LNCaP clone FGC (cell line): ENCODE measurements around the gene SOWAHA.
"Not testable (repeated sequence)": the region's sequence is repeated elsewhere in the genome, so short reads cannot be mapped to it uniquely, and the experiment has no call there.

ENCODE experiments used
- DNase-seq: peaks from one replicate; pipeline ENCODE4 v3.0.0-alpha.2; 2011; ENCODE audit warnings: low read depth
- H3K4me3 ChIP-seq: 2 replicates; pipeline ENCODE4 v1.5.1; 2011; ENCODE audit warnings: mild to moderate bottlenecking, low read depth, low read length, control low read depth
- CTCF ChIP-seq: IDR thresholded peaks from 2 replicates; pipeline ENCODE4 v1.5.1; 2012; ENCODE audit warnings: mild to moderate bottlenecking; ENCODE audit not compliant: control insufficient read depth, insufficient read depth; ENCODE audit errors: extremely low read depth

The SOWAHA gene

GRCh38 chr5:132849347-132849746, 36.2 kb downstream of the SOWAHA start:
- DNase-seq, result no peak
- TF ChIP-seq CTCF, result no peak
- H3K4me3 ChIP-seq, result no peak overlapping the region

- H3K4me3 ChIP-seq, result no peak overlapping the region
- TF ChIP-seq CTCF, result no peak
- no peak for DNase-seq
Observed at GRCh38 chr5:132850066-132850465, 37.0 kb downstream of the SOWAHA start.

GRCh38 chr5:132853323-132853722, 40.2 kb downstream of the SOWAHA start:
- peak; percentile 91 for DNase-seq
- no peak overlapping the region for H3K4me3 ChIP-seq
- no peak for TF ChIP-seq CTCF

- DNase-seq, result no peak
- H3K4me3 ChIP-seq, result no peak overlapping the region
- no peak for TF ChIP-seq CTCF
Observed at GRCh38 chr5:132853790-132854189, 40.7 kb downstream of the SOWAHA start.

GRCh38 chr5:132854301-132854700, 41.2 kb downstream of the SOWAHA start:
- TF ChIP-seq CTCF, result no peak
- H3K4me3 ChIP-seq, result no peak overlapping the region

GRCh38 chr5:132854992-132855391, 41.9 kb downstream of the SOWAHA start:
- DNase-seq, H3K4me3 ChIP-seq: not testable (repeated sequence)

More at GRCh38 chr5:132854301-132854700, 41.2 kb downstream of the SOWAHA start:
- no peak for DNase-seq

- H3K4me3 ChIP-seq, result no peak overlapping the region
- DNase-seq, result no peak
Observed at GRCh38 chr5:132856011-132856410, 42.9 kb downstream of the SOWAHA start.

More at GRCh38 chr5:132856011-132856410, 42.9 kb downstream of the SOWAHA start:
- no peak for TF ChIP-seq CTCF
